GM04504 (cell line): ENCODE data around the gene OBSL1.

Experiments
- DNase-seq: peaks from one replicate; pipeline ENCODE4 v3.0.0-alpha.2; 2012; ENCODE audit warnings: low read depth

OBSL1 gene

GRCh38 chr2:219596954-219597551, 25.7 kb upstream of the OBSL1 start:
- DNase-seq, result no peak

GRCh38 chr2:219595256-219595655, 23.9 kb upstream of the OBSL1 start:
- no peak for DNase-seq

- DNase-seq, result no peak
Observed at GRCh38 chr2:219593154-219593553, 21.8 kb upstream of the OBSL1 start.

GRCh38 chr2:219592736-219593135, 21.4 kb upstream of the OBSL1 start:
- no peak for DNase-seq

- DNase-seq, result no peak
Observed at GRCh38 chr2:219591091-219591490, 19.8 kb upstream of the OBSL1 start.

GRCh38 chr2:219581346-219581745, 10.0 kb upstream of the OBSL1 start:
- no peak for DNase-seq

GRCh38 chr2:219578811-219579613, 7.7 kb upstream of the OBSL1 start:
- no peak for DNase-seq

GRCh38 chr2:219576505-219577388, 5.4 kb upstream of the OBSL1 start:
- no peak for DNase-seq

- no peak for DNase-seq
Observed at GRCh38 chr2:219575566-219576504, 4.5 kb upstream of the OBSL1 start.

GRCh38 chr2:219574484-219575311, 3.4 kb upstream of the OBSL1 start:
- DNase-seq, result no peak

GRCh38 chr2:219573166-219573565, 1.8 kb upstream of the OBSL1 start:
- DNase-seq, result no peak

GRCh38 chr2:219572237-219573001, 1.1 kb upstream of the OBSL1 start, which contains the start of gene INHA:
Gene INHA (plus strand): TSS chr2:219572310. CDS start chr2:219572375, 65 bp downstream.
- DNase-seq, result no peak

- DNase-seq, result no peak
Observed at GRCh38 chr2:219570924-219571310, 422 bp downstream of the OBSL1 start.

GRCh38 chr2:219570194-219570923, 980 bp downstream of the OBSL1 start:
- DNase-seq, result no peak

GRCh38 chr2:219569635-219570034, 1.7 kb downstream of the OBSL1 start:
- DNase-seq, result no peak

GRCh38 chr2:219569041-219569440, 2.3 kb downstream of the OBSL1 start:
- no peak for DNase-seq

- no peak for DNase-seq
Observed at GRCh38 chr2:219567791-219568361, 3.5 kb downstream of the OBSL1 start.

GRCh38 chr2:219567131-219567530, 4.2 kb downstream of the OBSL1 start:
- no peak for DNase-seq

GRCh38 chr2:219566640-219567039, 4.7 kb downstream of the OBSL1 start:
- DNase-seq, result no peak
